Measurements from ENCODE around the gene SH3PXD2A.

Gene SH3PXD2A

GRCh38 chr10:103545366-103545765, 310.0 kb downstream of the SH3PXD2A start:
- DNase-seq: no peak
- in situ Hi-C loops (cut with MboI; ENCODE audit: low pct_unique_long_range_greater_than_20kb, low sequenced_read_pairs): no loop called here

- no peak for DNase-seq
- in situ Hi-C loops (cut with MboI; ENCODE audit: low pct_unique_long_range_greater_than_20kb, low sequenced_read_pairs): no loop called here
Measured at GRCh38 chr10:103544657-103545310, 310.6 kb downstream of the SH3PXD2A start.

Data from KBM-7 (cell line).